HG02973 (cell line): Measurements from ENCODE around the gene HEXB.
"Not testable (repeated sequence)": the region's sequence is repeated elsewhere in the genome, so short reads cannot be mapped to it uniquely, and the experiment has no call there.

Experiments used
- ATAC-seq: cut with Tn5 transposase; IDR thresholded peaks from one replicate; pipeline ENCODE4 v1.9.1; 2021; ENCODE audit warnings: moderate library complexity; ENCODE audit not compliant: unreplicated experiment

Gene HEXB

DNA sequence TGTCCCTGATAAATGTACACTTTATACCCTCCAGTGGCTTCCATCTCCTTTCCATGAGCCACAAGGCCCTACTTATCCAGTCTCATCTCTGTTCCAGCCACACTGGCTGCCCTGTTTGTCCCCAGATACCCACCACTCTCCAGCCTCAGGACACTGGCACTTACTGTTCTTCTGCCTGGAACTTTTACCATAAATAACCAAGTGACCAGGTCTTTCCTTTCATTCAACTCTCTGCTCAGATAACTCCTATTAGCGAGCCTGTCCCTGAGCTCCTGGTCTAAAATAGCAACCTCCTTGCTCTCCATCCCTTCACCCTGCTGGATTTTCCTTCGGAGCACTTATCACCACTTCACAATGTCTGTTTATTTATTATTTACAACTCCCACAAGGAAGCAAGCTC lies 27.9 kb upstream of the HEXB start:
- no peak for ATAC-seq

DNA sequence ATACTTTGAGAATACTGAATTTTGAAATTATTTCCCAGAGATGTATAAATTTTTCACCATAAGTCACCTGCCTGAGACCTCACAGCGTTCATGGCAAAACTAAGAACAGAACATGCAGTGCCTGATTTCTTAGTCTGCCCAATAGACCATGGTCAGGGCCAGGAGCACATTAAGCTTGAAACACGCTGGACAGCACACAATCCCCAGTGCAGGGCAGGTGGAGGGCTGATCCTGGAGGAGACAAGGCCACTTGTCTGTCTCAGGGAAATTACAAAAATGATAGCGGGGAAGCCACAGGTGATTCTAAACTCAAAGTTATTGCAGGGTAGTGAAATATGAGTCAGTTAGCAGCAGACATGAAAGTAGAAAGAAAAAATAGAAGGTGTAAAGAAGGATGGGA lies 25.9 kb upstream of the HEXB start:
- no peak for ATAC-seq

GRCh38 chr5:74660140-74660539 lies 24.9 kb upstream of the HEXB start:
- ATAC-seq, result no peak

- no peak for ATAC-seq
Observed at GRCh38 chr5:74660873-74661272, 24.2 kb upstream of the HEXB start.

DNA sequence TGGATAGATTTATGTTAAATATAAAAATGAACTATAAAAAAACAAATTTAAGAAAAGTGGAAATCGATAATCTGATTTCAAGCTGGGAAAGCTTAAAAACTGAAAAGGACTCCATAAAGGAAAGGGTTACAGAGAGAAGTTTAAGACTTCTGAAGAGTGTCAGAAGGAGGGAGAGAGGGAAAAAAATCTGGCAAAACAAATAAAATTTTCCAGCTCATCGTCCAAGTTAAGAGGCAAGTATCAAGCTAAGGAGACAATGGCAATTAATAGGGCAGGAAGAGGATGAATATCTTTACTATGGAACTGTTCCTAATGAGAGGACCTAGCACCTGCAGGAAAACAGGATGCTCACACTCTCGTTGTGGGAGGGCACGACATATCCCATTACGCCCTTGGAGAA lies 20.5 kb upstream of the HEXB start:
- ATAC-seq, result no peak

DNA sequence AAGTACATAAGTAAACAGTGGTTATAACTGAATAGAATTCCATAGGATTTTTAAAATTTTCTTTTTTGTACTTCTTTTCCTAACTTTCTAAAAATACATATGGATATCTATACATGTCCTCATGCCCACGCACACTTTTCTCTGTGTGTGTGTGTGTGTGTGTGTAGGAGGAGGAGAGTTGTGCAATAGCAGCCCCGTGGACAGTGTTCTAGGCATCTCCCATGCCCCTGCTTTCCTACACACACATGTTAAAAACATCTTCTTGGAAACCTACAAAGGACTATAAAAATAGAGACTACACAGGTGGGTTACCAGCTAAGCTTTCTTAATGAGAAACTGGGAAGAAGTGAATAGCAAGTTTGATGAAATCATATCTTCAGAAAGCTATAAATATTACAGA lies 19.8 kb upstream of the HEXB start:
- ATAC-seq, result no peak

DNA sequence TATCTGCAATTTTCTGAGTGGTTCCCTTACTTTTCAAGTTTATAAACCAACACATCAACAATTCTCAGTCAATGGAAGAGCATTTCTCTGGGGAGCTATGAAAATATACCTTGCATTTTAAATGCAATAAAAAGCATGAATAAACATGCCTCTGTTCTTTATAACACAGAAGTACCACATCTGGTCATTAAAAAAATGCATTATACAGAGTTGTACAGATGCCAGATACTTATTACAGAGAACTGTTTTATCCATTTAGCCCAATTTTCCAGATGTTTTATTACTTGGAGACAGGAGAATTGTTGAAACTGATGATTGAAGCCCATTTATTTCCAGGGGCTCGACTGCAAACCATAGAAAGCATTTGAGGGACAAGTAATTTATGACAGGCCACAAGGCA lies 19.2 kb upstream of the HEXB start:
- no peak for ATAC-seq

DNA sequence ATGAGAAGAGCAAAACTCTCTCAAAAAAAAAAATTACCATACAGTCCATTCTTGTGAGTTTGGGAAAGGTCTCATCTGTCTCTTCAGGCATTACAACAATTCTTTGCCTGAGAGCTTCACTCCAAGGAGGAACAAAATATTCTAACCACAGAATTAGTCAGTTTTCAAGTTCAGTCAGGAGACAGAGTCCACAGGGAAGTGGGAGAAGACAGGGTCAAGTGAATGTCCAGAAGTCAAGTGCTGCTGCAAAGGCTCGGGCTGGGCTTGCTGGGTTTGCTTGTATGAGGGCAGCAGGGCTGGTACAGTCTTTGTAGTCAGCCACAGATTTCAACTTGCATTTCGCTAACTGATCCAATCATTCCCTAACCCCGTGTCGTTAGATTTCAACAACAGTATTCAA lies 17.6 kb upstream of the HEXB start:
- no peak for ATAC-seq

DNA sequence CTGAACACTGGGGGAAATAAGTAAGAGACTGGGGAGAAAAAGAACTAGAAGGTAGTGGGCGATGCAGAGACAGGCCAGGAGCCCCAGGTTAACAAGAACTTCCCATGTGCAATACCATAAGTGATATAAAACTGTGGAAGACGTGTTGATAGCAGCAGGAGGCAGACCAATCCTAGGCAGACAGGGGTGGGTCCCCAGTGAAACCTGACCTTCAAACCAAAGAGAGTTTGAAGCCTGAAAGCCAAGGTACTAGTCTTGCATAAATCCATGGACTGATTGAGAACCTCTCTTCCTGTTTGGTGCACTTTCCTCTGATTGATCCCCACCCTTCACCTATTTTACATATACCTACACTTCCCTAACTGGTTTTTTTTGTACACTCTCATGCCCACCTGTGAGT lies 15.2 kb upstream of the HEXB start:
- ATAC-seq, result no peak

DNA sequence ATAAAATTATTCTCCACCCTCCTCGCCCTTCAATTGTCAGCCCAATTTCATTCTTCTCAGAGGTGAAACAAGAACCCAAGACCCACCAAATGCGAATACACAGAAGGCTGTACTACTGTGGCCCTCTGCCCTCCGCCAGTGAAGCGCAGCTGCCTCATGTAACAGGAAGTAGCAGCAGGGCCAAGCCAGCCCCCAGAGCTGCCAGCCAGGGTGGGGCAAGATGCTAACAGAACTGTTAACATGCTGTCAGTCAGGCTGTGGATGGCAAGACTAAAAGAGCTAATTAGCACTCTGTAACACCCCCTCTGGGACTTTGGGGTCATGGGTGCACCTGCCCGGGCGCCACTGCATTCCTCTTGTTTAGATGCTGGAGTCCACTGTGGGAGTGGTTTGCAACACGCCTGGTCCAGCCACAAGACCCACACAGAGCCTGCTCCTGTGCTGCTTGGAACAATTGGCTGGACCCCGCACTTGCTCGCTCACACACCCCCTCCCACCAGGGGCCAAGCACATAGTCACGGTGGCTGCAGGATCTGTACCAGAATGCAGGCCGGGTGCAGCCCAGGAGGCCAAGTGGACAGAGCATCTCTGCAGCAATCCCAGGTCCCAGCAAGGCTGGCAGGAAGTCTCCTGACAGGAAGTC lies 14.5 kb upstream of the HEXB start:
- ATAC-seq, result no peak

DNA sequence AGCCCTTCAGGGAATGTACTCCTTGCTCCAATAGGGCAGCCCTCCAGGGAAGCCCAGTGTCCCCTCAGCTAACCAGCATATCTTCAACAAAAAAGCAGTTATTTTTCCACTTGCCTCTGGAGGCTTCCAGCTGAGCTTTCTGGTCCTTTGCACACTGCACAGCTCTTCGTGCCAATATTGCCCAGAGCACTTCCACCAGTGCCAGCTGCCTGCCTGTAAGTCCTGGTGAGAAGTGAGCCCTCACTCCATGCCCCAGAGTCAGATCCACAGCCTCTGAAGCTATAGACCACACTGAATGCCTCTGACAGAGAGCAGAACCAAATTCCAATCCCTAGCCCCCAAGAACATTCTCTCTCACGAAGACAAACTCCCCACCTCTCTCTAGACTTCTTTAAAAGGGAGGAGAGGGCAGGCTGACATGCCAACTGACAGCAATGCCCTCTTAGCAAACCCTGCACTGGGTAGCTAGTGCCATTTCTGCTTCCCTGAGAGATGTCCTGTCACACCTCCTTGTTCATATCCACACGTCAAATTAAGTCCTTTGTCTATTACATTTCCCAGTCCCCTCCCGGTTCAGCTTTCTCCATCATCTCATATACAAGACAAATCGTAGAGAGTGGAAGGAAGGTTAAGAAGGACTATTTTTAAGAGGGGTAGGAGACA lies 12.7 kb upstream of the HEXB start:
- ATAC-seq, result no peak

- no peak for ATAC-seq
Observed at GRCh38 chr5:74673011-74673790, 11.8 kb upstream of the HEXB start.

GRCh38 chr5:74676466-74676865 lies 8.6 kb upstream of the HEXB start:
- ATAC-seq, result not testable (repeated sequence)

DNA sequence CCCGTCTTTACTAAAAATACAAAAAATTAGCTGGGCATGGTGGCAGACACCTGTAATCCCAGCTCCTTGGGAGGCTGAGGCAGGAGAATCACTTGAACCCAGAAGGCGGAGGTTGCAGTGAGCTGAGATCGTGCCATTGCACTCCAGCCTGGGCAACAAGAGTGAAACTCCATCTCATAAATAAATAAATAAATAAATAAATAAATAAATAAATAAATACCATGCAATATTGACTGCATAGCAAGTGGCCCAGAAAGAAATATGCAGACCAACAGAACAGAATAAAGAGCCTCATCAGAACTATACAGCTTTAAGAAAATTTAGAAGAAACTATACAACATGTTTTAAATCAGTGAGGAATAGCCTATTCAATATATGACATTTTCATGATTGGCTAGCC lies 6.9 kb upstream of the HEXB start:
- not testable (repeated sequence) for ATAC-seq

- not testable (repeated sequence) for ATAC-seq
Observed at GRCh38 chr5:74679300-74679699, 5.7 kb upstream of the HEXB start.

- no peak for ATAC-seq
Observed at GRCh38 chr5:74679966-74680365, 5.1 kb upstream of the HEXB start.

DNA sequence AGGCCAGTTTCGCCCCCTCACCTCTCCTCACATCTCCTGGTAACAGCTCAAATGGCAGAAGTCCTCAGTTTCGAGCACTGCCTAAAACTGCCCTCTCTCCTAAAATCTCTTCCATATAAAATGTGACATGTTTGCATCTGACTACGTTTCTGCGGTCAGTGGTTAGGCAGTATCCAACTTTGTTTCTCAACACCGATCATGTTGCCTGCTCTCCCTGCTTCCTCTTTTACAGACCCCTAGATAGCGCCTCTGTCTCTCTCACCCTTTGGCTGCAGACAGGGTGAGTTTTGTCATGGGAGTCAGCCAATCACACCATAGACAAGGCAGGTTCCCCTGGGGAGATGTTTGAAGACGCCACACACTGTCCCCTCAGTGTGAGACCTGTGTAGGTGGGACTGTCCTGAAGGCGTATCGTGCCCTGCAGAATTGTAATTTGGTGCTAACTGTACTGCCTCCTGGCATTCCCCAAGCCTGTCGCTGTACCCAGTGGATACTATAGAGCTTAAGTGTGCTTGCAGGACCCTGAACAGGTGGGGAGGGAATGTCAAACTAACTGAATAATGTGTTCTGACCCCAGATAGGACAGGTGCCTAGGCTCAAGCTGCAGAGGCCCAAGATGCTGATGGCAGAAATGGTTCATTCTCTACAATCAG lies 1.1 kb downstream of the HEXB start:
- ATAC-seq, result peak; percentile 41

DNA sequence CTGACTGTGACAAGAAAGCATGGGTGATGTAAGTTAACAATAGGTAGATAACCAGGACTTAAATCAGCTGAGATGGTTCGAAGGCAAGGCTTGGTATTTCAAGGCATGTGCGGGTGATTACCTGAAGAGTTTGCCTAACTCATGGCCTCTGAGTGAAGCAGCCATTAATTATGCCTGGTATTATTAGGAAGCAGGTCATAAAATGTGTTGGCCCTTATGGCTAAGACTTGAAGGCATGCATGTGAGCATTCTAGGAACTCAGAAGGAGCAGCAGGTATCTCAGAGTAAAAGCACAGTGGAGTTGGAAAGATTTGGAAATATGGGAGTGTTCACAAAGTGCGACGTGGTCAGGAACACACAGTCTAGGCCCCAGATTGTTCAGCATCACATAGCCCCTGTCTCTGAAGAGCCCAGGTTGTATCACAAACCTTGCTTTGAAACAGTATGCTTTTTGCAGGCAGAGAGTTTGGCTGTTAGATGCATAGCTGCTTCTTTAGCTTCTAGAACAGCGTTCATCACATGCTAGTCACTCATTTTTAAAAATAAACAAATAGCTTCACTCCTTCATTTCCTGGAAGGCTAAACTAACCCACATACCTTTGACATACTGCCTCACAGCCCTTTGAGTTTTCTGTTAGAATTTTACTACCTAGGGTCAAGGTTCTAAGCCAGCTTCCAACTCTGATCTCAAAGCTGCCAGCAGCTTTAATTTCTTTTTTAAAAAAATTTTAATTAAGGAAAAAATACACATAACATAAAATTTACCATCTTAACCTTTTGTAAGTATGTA lies 2.1 kb downstream of the HEXB start:
- ATAC-seq, result no peak

- no peak for ATAC-seq
Observed at GRCh38 chr5:74693191-74693590, 8.2 kb downstream of the HEXB start.

- no peak for ATAC-seq
Observed at GRCh38 chr5:74717596-74717995, 32.6 kb downstream of the HEXB start.

DNA sequence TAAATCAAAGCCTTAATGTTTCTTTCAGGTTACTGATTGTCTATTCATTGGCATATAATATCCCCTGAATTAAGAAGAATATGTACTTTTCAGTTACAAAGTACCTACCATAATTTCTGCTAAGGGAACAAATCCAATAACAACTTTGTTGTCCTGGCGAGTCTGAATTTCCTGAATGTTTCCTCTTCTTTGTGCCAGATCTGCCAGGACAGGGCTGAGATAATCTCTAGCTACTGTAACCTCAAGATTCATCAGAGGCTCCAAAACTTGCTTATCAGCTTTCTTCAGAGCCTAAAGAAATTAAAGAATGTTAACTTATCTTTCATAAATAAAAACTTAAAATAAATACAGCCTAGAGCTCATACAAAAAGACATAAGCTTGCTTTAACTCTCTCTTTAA lies 37.2 kb downstream of the HEXB start:
- ATAC-seq, result no peak
